GM23248 (cell line): ENCODE results near the gene ABHD16A. TPM values are rescaled to one million over a fixed set of nuclear protein-coding genes. Genes with fewer than 3 reads are reported as not detected.

ENCODE experiments used
- DNase-seq: peaks from one replicate; pipeline ENCODE4 v3.0.0-alpha.2; 2015
- H2AFZ ChIP-seq: fragments of 200-600 bp; sonication (generic); 2 replicates; pipeline ENCODE4 v1.6.1; 2016; ENCODE audit warnings: antibody characterized with exemption
- H3F3A ChIP-seq: fragments of 200-600 bp; sonication (generic); 2 replicates; pipeline ENCODE4 v1.6.1; 2016; ENCODE audit warnings: mild to moderate bottlenecking, antibody characterized with exemption, mixed run types; ENCODE audit not compliant: insufficient read depth
- H3K27ac ChIP-seq: fragments of 200-600 bp; sonication (generic); 2 replicates; pipeline ENCODE4 v1.5.1; 2016; ENCODE audit warnings: mild to moderate bottlenecking
- H3K27me3 ChIP-seq: fragments of 200-600 bp; sonication (generic); replicated peaks from 2 replicates; pipeline ENCODE4 v1.6.1; 2016; ENCODE audit warnings: mild to moderate bottlenecking; ENCODE audit not compliant: insufficient read depth
- H3K36me3 ChIP-seq: fragments of 200-600 bp; sonication (generic); 2 replicates; pipeline ENCODE4 v1.6.1; 2016; ENCODE audit warnings: low read depth, mild to moderate bottlenecking
- H3K4me1 ChIP-seq: fragments of 200-600 bp; sonication (generic); 2 replicates; pipeline ENCODE4 v1.6.1; 2016; ENCODE audit warnings: mild to moderate bottlenecking; ENCODE audit not compliant: insufficient read depth
- H3K4me2 ChIP-seq: fragments of 200-600 bp; sonication (generic); one replicate; pipeline ENCODE4 v1.6.1; 2016; ENCODE audit warnings: mild to moderate bottlenecking; ENCODE audit not compliant: unreplicated experiment
- H3K4me3 ChIP-seq: fragments of 200-600 bp; sonication (generic); 2 replicates; pipeline ENCODE4 v1.5.1; 2016; ENCODE audit warnings: mild to moderate bottlenecking
- H3K79me2 ChIP-seq: fragments of 200-600 bp; sonication (generic); 2 replicates; pipeline ENCODE4 v1.6.1; 2016; ENCODE audit warnings: mild to moderate bottlenecking; ENCODE audit not compliant: insufficient read depth
- H3K9ac ChIP-seq: fragments of 200-600 bp; sonication (generic); 2 replicates; pipeline ENCODE4 v1.6.1; 2016; ENCODE audit warnings: mild to moderate bottlenecking
- H3K9me2 ChIP-seq: fragments of 200-600 bp; sonication (generic); 2 replicates; pipeline ENCODE4 v1.6.1; 2016; ENCODE audit warnings: mixed run types, mild to moderate bottlenecking, moderate library complexity; ENCODE audit not compliant: insufficient read depth
- H3K9me3 ChIP-seq: fragments of 200-600 bp; sonication (generic); one replicate; pipeline ENCODE4 v1.6.1; 2017; ENCODE audit warnings: low read depth
- H4K20me1 ChIP-seq: fragments of 200-600 bp; sonication (generic); 2 replicates; pipeline ENCODE4 v1.6.0; 2016; ENCODE audit not compliant: insufficient read depth
- EZH2 ChIP-seq: fragments of 200-600 bp; sonication (generic); IDR thresholded peaks from 2 replicates; pipeline ENCODE4 v1.6.1; 2018; ENCODE audit warnings: antibody characterized with exemption, mild to moderate bottlenecking; ENCODE audit not compliant: insufficient read depth, poor library complexity, severe bottlenecking
- EZH2phosphoT487 ChIP-seq: fragments of 200-600 bp; sonication (generic); IDR thresholded peaks from 2 replicates; pipeline ENCODE4 v1.6.1; 2018; ENCODE audit warnings: antibody characterized with exemption, moderate library complexity, mild to moderate bottlenecking, low read depth; ENCODE audit not compliant: insufficient read depth
- WGBS, 2 experiments: methylation state at CpG; one replicate each; pipeline ENCODE4 v1.1.6; 2015 to 2017; ENCODE audit warnings: low lambda C conversion rate in 2 of 2, low coverage in 1 of 2; ENCODE audit errors: missing lambda C conversion rate in 2 of 2; 5-methylcytosine and 5-hydroxymethylcytosine counted together
- in situ Hi-C: fragments of 300-500 bp; cut with MboI; formaldehyde crosslinking; loops from 2 replicates; pipeline ENCODE4 v1.15.0; 2020
- polyA plus RNA-seq: library from polyadenylated mRNA; unstranded; fragments of >200 nt; fragmentation: Nextera tagmentation; extraction: Ambion mirVana; gene quantifications from 2 replicates; pipeline ENCODE4 v1.2.1, GENCODE V29; 2016
- total RNA-seq: library from RNA; depleted of rRNA; stranded (reverse); fragments of >200 nt; shearing (Covaris generic); gene quantifications from 2 replicates; pipeline ENCODE4 v1.2.3, GENCODE V29; 2014

ABHD16A gene
- total and polyA plus RNA-seq, 2 experiments from 2014 or later, result 48.0 to 54.0 TPM

DNA sequence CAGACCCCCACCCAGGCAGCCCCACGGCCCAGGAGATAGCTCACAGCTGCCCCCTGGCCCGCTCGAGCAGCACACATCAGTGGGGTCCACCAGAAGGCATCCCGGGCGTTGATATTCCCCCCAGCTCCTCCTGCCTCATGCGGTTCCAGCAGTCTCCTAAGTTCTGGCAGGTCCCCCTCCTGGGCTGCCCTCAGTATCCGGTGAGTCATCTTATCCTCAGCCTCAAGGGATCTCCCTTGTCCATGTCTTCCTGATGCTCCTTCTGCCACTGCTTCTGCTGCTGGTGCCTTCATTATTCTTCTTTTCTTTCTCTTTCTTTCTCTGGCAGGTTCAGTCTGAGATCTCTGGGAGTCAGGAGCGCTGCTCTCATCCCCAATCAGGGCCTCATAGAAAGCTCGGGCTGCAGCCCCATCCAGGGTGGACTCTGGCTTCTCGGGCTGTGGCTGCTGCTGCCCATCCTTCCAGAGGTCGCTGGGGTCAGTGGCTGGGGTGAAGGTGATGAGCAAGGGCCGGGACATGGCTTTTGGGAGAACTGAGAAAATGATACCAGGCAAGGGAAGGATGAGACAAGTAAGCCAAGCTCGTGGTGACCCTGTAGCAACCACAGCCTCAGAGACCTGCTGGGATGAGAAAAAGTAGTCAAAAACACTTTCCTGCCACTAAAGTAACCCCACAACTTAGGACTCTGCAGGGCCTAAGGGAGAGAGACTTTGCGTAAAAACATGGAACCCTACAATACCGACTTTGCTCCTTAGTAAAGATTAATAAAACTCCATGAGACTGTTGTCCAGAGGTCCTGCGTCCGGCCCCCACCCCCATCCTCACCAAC is 38.9 kb downstream of the ABHD16A start:
- H3F3A ChIP-seq, result peaks cover 38% of the 10 kb centered on the region
- TF ChIP-seq EZH2 (no peak), EZH2phosphoT487 (no peak)
- H3K36me3 ChIP-seq, result peaks cover 9% of the 10 kb centered on the region
- H3K9ac ChIP-seq, result peak overlapping the region; percentile 93
- no peaks in the 10 kb centered on the region for H3K27me3 ChIP-seq
- peaks cover 82% of the 10 kb centered on the region for H3K79me2 ChIP-seq
- in situ Hi-C loops, result no loop called here
- no peaks in the 10 kb centered on the region for H4K20me1 ChIP-seq
- H3K4me3 ChIP-seq, result peak overlapping the region; percentile 89
- no peaks in the 10 kb centered on the region for H3K9me2 ChIP-seq
- peaks cover 24% of the 10 kb centered on the region for H3K4me1 ChIP-seq
- WGBS, 2 experiments, result 1 to 2% methylated on average over 13 to 17 of the region's 17 CpGs
- no peaks in the 10 kb centered on the region for H3K9me3 ChIP-seq
- peak overlapping the region; percentile 87 for H3K27ac ChIP-seq
- peak overlapping the region; percentile 93 for H3K4me2 ChIP-seq
- peak; percentile 90 for DNase-seq
- H2AFZ ChIP-seq, result peak overlapping the region; percentile 71

DNA sequence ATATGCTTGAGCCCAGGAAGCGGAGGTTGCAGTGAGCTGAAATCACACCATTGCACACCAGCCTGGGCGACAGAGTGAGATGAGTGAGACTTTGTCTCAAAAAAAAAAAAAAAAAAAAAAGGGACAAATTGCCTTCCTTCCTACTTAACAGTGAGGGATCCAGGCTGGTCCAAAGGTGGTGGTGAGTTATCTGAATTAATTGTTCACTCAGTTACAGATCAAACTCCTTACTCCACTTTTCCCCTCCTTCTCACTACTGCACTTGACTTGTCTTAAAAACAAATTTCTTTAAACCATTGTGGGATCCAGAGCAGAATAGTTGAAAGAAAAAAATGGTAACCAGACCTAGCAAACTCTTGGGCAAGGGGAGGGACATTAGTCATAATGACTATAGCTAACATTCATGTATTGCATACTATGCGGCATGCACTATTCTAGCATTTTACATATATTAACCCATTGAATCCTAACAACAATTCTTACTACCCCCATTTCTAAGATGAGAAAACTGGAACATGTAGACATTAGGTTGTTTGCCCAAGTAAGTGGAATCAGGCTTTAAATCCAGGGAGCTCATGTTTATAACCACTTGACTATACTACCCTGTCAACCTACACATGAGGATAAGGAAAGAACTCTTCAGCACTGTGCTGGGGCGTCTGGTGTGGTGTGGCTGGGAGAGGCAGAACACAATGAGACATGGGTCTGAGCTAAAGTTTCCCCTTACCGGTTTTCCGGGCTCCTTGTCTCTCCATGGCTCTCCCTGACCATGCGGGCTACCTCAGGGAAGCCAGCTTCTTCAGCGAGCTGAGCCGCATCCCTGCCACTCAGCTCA is 39.8 kb downstream of the ABHD16A start:
- H2AFZ ChIP-seq, result no peak overlapping the region
- no peaks in the 10 kb centered on the region for H3K9me2 ChIP-seq
- no peaks in the 10 kb centered on the region for H3K9me3 ChIP-seq
- 20 to 29% methylated on average over 7 to 9 of the region's 9 CpGs for WGBS, 2 experiments
- TF ChIP-seq EZH2 (no peak), EZH2phosphoT487 (no peak)
- H3K79me2 ChIP-seq, result peaks cover 82% of the 10 kb centered on the region
- no peaks in the 10 kb centered on the region for H3K27me3 ChIP-seq
- in situ Hi-C loops, result no loop called here
- H3K4me1 ChIP-seq, result peaks cover 29% of the 10 kb centered on the region
- H3K4me2 ChIP-seq, result peak overlapping the region; percentile 93
- H3F3A ChIP-seq, result peaks cover 38% of the 10 kb centered on the region
- peak; percentile 72 for DNase-seq
- peak overlapping the region; percentile 87 for H3K27ac ChIP-seq
- no peaks in the 10 kb centered on the region for H4K20me1 ChIP-seq
- H3K9ac ChIP-seq, result peak overlapping the region; percentile 93
- peaks cover 9% of the 10 kb centered on the region; the same call in 1 of the 2 replicates for H3K36me3 ChIP-seq
- H3K4me3 ChIP-seq, result peak overlapping the region; percentile 89

DNA sequence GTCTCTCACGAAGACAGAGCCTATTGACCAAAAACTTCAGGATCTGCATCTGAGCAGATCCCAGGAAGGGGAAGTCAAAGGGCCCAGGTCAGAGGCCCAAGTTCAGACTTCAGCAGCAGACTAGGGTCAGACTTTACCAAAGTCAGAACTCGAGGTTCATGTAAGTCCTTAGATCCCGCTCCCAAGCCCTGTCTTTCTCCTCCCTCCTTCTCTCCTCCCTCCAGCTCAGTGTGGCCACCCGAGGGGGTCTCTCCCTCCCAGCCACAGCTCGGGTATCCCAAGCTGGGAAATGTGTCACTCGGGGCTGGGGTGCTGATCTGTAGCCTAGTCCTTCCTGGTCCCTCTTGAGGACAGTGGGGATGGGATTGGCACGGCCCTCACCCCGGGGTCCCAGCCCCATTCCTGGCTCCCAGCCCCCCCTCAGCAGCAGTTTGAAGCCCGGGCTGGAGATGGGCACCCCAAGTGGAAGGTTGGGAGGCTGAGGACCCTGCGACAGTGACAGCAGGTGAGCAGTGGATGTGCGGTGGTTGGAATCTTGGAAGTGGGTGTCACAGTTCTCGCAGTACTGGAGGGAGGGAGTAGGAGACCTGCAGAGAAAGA is 40.9 kb downstream of the ABHD16A start:
- Histone ChIP-seq H3K27ac (no peak overlapping the region), H3K79me2 (peaks cover 82% of the 10 kb centered on the region), H3K4me2 (no peak overlapping the region), H3F3A (peaks cover 38% of the 10 kb centered on the region), H4K20me1 (no peaks in the 10 kb centered on the region), H2AFZ (no peak overlapping the region), H3K36me3 (peaks cover 1% of the 10 kb centered on the region; the same call in 1 of the 2 replicates), H3K27me3 (no peaks in the 10 kb centered on the region), H3K9ac (no peak overlapping the region), H3K4me3 (no peak overlapping the region), H3K4me1 (peaks cover 29% of the 10 kb centered on the region), H3K9me3 (no peaks in the 10 kb centered on the region), H3K9me2 (no peaks in the 10 kb centered on the region)
- in situ Hi-C loops, result no loop called here
- TF ChIP-seq EZH2, result no peak
- TF ChIP-seq EZH2phosphoT487, result no peak
- 75 to 76% methylated on average over 12 of the region's 12 CpGs for WGBS, 2 experiments
- no peak for DNase-seq
